ENCODE measurements around the gene TRPM7. TPM values are rescaled to one million over a fixed set of nuclear protein-coding genes. Genes with fewer than 3 reads are reported as not detected.

TRPM7 gene
- total RNA-seq, 2 donors from 2014 or later, result 42.7 to 46.4 TPM

- peak overlapping the region; percentile 92 for H3K9ac ChIP-seq (ENCODE audit: extremely low read depth, low read length, poor library complexity, severe bottlenecking)
- no peaks in the 10 kb centered on the region for H3K9me3 Mint-ChIP-seq
Observed at GRCh38 chr15:50687302-50687902, 805 bp upstream of the TRPM7 start.

GRCh38 chr15:50685976-50686468 lies 575 bp downstream of the TRPM7 start:
- Histone ChIP-seq H3K27ac (ENCODE audit: low read depth, low read length) (peak overlapping the region; percentile 84), H3K9me3 (ENCODE audit: control insufficient read depth, low read length) (no peaks in the 10 kb centered on the region), H3K9ac (ENCODE audit: extremely low read depth, low read length, poor library complexity, severe bottlenecking) (peak overlapping the region; percentile 92), H3K36me3 (ENCODE audit: control insufficient read depth, insufficient read depth, low read length) (peaks cover 16% of the 10 kb centered on the region), H3K27me3 (ENCODE audit: control insufficient read depth, insufficient read depth, low read length, poor library complexity, severe bottlenecking) (no peaks in the 10 kb centered on the region), H3K4me1 (ENCODE audit: control insufficient read depth, insufficient read depth, low read length) (no peaks in the 10 kb centered on the region), H3K4me3 (ENCODE audit: low read length) (peak overlapping the region; percentile 96)
- peak; percentile 86 for DNase-seq
- Mint-ChIP-seq H3K4me3 (peak overlapping the region; percentile 100), H3K27me3 (ENCODE audit: insufficient read depth) (no peaks in the 10 kb centered on the region), H3K4me1 (peaks cover 15% of the 10 kb centered on the region), H3K9me3 (no peaks in the 10 kb centered on the region), H3K27ac (peak overlapping the region; percentile 99), H3K36me3 (ENCODE audit: low read depth) (peaks cover 29% of the 10 kb centered on the region)
- WGBS, 2 experiments (ENCODE audit: insufficient coverage in 1 of 2, insufficient read length in 1 of 2), result 0 to 1% methylated on average over 15 to 30 of the region's 30 CpGs
- peak; percentile 21 for TF ChIP-seq CTCF (conservative IDR thresholded peaks at IDR 0.05)

More at GRCh38 chr15:50687302-50687902, 805 bp upstream of the TRPM7 start:
- H3K27me3 Mint-ChIP-seq (ENCODE audit: insufficient read depth), result peaks cover 4% of the 10 kb centered on the region
- Histone ChIP-seq H3K36me3 (ENCODE audit: control insufficient read depth, insufficient read depth, low read length) (peaks cover 11% of the 10 kb centered on the region), H3K4me1 (ENCODE audit: control insufficient read depth, insufficient read depth, low read length) (no peaks in the 10 kb centered on the region), H3K27ac (ENCODE audit: low read depth, low read length) (peak overlapping the region; percentile 64), H3K4me3 (ENCODE audit: low read length) (peak overlapping the region; percentile 96), H3K9me3 (ENCODE audit: control insufficient read depth, low read length) (no peaks in the 10 kb centered on the region), H3K27me3 (ENCODE audit: control insufficient read depth, insufficient read depth, low read length, poor library complexity, severe bottlenecking) (no peaks in the 10 kb centered on the region)
- no peak for DNase-seq
- 79 to 89% methylated on average over 9 to 10 of the region's 10 CpGs for WGBS, 2 experiments (ENCODE audit: insufficient coverage in 1 of 2, insufficient read length in 1 of 2)
- peak overlapping the region; percentile 100 for H3K4me3 Mint-ChIP-seq
- no peak for TF ChIP-seq CTCF (conservative IDR thresholded peaks at IDR 0.05)
- peak overlapping the region; percentile 97 for H3K27ac Mint-ChIP-seq
- H3K36me3 Mint-ChIP-seq (ENCODE audit: low read depth), result peaks cover 21% of the 10 kb centered on the region
- H3K4me1 Mint-ChIP-seq, result peaks cover 15% of the 10 kb centered on the region

DNA sequence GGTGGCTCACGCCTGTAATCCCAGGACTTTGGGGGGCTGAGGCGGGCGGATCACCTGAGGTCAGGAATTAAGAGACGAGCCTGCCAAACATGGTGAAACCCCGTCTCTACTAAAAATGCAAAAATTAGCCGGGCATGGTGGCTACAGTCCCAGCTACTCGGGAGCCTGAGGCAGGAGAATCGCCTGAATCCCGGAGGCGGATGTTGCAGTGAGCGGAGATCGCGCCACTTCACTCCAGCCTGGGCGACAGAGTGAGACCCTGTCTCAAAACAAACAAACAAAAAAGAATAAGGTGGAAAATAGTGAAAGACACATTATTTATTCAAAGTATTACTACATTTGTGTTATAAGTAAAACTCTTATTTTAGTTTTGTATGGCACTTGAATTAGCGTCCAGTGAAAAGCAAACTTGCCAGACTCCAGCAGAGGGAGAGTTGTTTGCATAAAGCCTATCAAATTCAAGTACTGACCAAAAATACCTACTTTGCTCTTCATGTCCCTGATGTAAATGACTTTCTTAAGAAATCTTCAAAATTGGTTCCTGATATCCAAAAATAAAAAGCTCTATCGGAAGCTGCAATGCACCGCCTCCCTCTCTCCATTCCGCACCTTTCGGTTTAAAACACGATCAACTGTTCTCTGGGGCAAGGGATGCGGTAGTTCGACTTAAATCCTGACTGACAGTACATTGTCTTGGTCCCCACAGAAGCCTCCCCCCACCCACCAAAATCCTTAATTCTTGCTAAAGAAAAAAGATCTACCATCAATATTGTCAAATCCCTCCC lies 1.2 kb downstream of the TRPM7 start:
- DNase-seq, result no peak
- Mint-ChIP-seq H3K4me1 (peaks cover 15% of the 10 kb centered on the region), H3K27me3 (ENCODE audit: insufficient read depth) (no peaks in the 10 kb centered on the region), H3K4me3 (peak overlapping the region; percentile 100), H3K27ac (peak overlapping the region; percentile 99), H3K36me3 (ENCODE audit: low read depth) (peaks cover 29% of the 10 kb centered on the region), H3K9me3 (no peaks in the 10 kb centered on the region)
- TF ChIP-seq CTCF (conservative IDR thresholded peaks at IDR 0.05), result peak; percentile 21
- H3K9me3 ChIP-seq (ENCODE audit: control insufficient read depth, low read length), result no peaks in the 10 kb centered on the region
- no peaks in the 10 kb centered on the region for H3K27me3 ChIP-seq (ENCODE audit: control insufficient read depth, insufficient read depth, low read length, poor library complexity, severe bottlenecking)
- peaks cover 16% of the 10 kb centered on the region for H3K36me3 ChIP-seq (ENCODE audit: control insufficient read depth, insufficient read depth, low read length)
- H3K9ac ChIP-seq (ENCODE audit: extremely low read depth, low read length, poor library complexity, severe bottlenecking), result peak overlapping the region; percentile 92
- no peak overlapping the region for H3K27ac ChIP-seq (ENCODE audit: low read depth, low read length)
- H3K4me3 ChIP-seq (ENCODE audit: low read length), result peak overlapping the region; percentile 96
- WGBS, 2 experiments (ENCODE audit: insufficient coverage in 1 of 2, insufficient read length in 1 of 2), result 37 to 48% methylated on average over 14 to 21 of the region's 22 CpGs
- H3K4me1 ChIP-seq (ENCODE audit: control insufficient read depth, insufficient read depth, low read length), result no peaks in the 10 kb centered on the region

Data from endodermal cell (in vitro differentiated cells).